EH (cell line): ENCODE measurements around the gene MAPK8IP3.

ENCODE experiments used
- DNase-seq: peaks from one replicate; pipeline ENCODE4 v3.0.0-alpha.2; 2015; ENCODE audit warnings: low read depth

Gene MAPK8IP3

DNA sequence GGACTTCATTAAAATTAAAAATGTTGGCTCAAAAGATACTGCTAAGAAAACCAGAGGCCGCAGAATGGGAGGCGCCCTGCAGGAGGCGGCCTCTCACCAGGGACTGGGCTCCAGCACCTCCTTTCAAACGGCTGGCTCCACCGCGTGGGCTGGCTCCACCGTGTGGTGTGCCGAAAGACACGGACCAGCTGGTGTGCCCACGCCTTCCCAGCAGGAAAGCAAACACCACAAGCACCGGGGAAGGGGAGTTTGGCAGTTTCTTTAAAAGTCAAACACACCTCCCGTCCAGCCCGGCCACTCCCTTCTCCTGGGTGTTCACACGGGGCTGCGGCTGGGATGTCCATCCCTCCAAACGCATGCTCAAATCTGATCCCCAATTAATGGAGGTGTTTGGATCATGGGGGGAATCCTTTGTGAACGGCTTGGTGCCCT, 106.8 kb downstream of the MAPK8IP3 start:
- DNase-seq, result peak; percentile 60

DNA sequence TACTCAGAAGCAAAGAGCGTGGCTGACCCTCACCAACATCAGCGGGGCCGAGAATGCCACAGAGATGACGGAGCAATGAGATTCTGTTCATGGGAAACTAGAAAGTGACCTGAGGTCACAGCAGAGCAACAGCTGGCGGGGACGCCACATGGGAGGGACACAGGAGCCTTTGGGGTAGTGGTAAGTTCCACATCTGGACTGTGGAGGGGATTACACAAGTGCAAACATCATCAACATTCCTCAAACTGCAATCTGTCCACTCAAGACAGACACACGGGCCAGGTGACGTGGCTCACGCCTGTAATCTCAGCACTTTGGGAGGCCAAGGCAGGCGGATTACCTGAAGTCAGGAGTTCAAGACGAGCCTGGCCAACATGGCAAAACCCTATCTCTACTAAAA, 109.5 kb downstream of the MAPK8IP3 start:
- no peak for DNase-seq

DNA sequence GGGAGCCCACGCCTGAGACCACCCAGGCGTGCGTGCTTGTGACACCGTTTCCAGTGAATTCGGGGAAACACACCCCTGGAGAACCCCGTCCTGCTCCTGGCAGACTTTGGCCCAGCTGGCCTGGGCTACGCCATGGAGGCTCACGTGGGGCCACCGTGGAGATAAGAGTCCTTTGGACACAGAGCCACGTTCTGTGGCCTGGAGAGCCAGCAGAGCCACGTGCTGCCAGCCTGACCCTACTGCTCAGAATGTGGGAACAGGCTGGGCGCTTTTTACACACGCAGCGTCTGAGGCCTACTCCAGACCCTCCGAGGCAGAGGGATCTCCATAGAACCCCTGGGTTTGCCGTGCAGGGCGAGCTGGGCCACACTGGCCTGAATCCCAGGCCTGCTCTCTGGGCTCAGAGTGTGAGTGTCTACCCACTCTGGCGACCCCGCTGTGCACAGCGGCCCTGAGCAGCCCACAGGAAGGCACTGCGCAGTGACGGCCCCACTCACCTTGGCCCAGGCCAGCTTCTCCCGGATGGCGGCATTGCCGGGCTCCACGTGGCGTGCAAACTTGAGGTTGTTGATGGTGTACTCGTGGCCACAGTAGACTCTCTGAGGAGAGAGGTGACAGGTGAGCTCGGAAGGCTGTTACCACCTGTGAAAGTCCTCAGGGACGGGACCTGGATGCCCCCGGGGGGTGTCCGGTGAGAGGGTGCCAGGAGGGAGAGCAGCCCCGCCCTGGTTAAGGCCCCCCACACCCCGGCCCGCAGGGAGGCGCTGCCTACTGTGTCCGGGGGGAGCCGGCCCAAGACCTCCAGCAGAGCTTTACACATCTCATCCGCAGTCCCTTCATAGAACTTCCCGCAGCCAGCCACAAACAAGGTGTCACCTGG, 110.6 kb downstream of the MAPK8IP3 start:
- no peak for DNase-seq

DNA sequence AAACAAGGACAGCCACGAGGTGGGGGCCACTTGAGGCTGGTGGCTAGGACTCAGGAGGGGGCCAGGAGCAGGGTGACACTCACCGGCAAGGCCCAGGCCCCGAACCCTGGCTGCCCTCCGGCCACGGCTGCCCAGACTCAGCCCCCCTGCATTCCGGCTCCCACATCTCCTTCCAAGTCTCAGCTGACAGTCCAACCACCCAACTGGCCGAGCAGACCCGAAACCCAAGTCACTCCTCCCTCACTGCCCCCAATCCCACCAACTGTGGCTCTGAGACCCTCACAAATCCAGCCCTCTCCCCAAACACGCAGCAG, 111.2 kb downstream of the MAPK8IP3 start:
- no peak for DNase-seq

DNA sequence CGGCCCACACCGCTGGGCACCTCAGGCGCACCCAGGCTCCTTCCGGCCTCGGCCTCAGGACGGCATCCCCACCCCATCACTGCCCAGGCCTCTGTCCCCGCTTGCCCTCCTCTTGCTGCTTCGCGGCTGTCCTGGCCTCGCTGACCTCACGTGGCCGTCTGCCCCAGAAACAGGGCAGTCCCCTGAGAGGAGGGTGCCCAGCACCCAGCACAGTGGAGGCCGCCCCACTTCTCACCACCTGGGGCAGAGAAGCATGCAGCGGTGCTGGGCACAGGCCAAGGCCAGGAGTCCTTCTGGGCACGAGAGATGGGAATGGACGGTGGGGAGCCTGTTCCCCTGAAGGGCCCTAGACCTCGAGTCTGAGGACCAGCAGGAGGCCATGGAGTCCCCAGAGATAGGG, 111.7 kb downstream of the MAPK8IP3 start:
- no peak for DNase-seq

DNA sequence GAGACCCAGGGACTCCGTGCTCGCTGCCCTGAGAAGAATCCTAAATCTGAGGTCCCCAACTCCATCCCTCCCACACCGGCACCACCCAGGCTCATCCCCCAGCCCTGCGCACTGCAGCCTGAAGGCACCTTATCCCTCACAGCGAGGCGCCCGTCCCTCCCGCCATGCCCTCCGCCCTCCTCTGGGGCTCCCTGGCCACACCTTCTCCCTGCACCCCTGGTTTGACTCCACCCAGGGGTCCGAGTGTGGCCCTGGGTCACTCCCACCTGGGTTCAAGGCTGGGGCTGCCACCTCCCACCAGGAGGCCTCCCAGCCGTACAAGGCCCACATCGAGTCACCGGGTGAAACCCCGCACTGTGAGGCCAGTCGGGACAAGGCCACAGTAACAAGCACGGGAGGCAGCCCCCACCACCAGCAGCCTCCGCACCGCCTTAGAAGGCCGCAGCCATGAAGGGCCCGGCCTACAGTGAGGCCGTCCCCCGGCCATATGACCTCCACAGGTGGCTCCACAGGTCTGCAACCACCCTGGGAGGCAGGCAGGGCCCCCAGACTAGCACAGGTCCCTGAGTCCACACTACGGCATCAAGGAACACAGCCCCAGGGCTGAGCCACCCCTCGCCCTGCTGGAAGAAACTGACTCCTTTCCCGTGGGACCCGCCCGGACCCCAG, 112.3 kb downstream of the MAPK8IP3 start:
- no peak for DNase-seq

DNA sequence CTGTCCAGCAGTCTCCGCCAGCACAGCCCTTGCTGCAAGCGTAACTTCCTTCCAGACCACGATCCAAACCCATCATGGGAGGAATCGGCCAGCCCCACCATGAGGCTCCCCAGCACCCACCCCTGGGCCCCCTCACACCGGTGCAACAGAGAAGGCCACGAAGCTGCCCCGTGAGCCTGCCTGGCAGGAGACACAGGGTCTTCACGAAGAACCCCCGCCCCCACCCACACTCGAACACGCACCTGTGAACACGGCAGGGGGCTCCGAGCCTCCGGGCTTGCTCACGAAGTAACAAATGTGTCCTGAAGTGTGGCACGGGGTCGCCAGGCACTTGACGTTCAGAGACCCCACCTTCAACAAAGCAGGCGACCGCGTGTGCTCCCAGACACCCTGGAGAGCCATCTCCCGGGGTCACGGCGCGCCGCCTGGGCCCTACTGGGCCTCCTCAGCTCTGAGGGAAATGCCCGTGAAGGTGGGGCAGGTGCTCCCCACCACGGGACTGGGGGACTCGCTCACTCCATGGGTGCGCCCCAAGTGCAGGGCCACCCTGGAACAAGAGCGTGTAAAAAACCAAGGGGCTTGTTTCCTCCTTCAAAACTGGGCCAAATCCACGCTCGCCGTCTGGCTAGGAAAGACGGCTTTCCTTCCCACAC, 113.0 kb downstream of the MAPK8IP3 start:
- DNase-seq, result no peak

DNA sequence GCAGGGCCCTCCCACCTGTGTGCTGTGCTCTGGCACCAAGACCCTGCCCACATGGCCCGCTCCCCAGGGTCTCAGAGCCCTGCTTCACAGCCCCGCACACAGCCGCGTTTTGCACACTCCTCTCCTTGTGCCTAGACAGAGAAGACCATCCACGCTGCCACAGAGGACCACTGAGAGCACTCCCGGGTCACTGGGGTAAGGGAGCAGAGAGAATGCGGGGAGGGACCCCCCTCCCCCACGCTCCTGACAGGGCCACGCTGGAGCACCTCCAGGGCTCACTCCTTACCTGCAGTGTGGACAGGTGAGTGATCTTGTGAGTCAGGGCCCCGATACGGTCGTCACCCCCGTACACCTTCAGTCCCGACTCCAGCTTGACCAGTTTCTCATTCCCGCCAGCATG, 113.6 kb downstream of the MAPK8IP3 start:
- DNase-seq, result no peak
